GM12864 (cell line): ENCODE data around the gene CACNA1C.

ENCODE experiments used
- DNase-seq: peaks from one replicate; pipeline ENCODE4 v3.0.0-alpha.2; 2011; ENCODE audit warnings: low read depth
- H3K4me3 ChIP-seq: 2 replicates; pipeline ENCODE4 v1.5.1; 2011; ENCODE audit warnings: mild to moderate bottlenecking, low read depth, low read length, control low read depth
- CTCF ChIP-seq: IDR thresholded peaks from 2 replicates; pipeline ENCODE4 v1.5.1; 2011; ENCODE audit warnings: low read depth, mild to moderate bottlenecking, moderate library complexity, low read length, control low read depth, inconsistent platforms; ENCODE audit errors: missing control alignments

Gene CACNA1C

GRCh38 chr12:2110849-2111566 is 58.2 kb downstream of the CACNA1C start:
- no peak for DNase-seq
- H3K4me3 ChIP-seq: no peak overlapping the region
- no peak for TF ChIP-seq CTCF

- no peak for TF ChIP-seq CTCF
- DNase-seq: no peak
- no peak overlapping the region for H3K4me3 ChIP-seq
Measured at GRCh38 chr12:2111826-2112225, 59.0 kb downstream of the CACNA1C start.

- no peak overlapping the region for H3K4me3 ChIP-seq
- no peak for DNase-seq
- TF ChIP-seq CTCF: no peak
Measured at GRCh38 chr12:2112401-2112800, 59.6 kb downstream of the CACNA1C start.

GRCh38 chr12:2113119-2113912 is 60.5 kb downstream of the CACNA1C start:
- no peak for DNase-seq
- TF ChIP-seq CTCF: no peak
- H3K4me3 ChIP-seq: no peak overlapping the region

GRCh38 chr12:2114071-2114470 is 61.3 kb downstream of the CACNA1C start:
- DNase-seq: no peak
- no peak overlapping the region for H3K4me3 ChIP-seq
- TF ChIP-seq CTCF: no peak

- no peak for DNase-seq
- TF ChIP-seq CTCF: no peak
- no peak overlapping the region for H3K4me3 ChIP-seq
Measured at GRCh38 chr12:2115101-2115845, 62.5 kb downstream of the CACNA1C start.
